H9 (cell line): ENCODE results near the gene ARFIP1. TPM values are rescaled to one million over a fixed set of nuclear protein-coding genes. Genes with fewer than 3 reads are reported as not detected.
A peak's percentile ranks its signal among the peaks of the same experiment; 100 is the strongest.

Experiments used
- DNase-seq: peaks from one replicate; pipeline ENCODE4 v3.0.0-alpha.2; 2017
- H2AFZ ChIP-seq: one replicate; pipeline ENCODE4 v1.6.1; 2013; ENCODE audit warnings: mild to moderate bottlenecking, low read length, control low read depth, moderate library complexity
- H2AK5ac ChIP-seq: 2 replicates; pipeline ENCODE4 v1.6.1; 2013; ENCODE audit warnings: low read length, control low read depth, mixed read lengths; ENCODE audit not compliant: insufficient read length
- H2BK120ac ChIP-seq: one replicate; pipeline ENCODE4 v1.6.1; 2013; ENCODE audit warnings: low read depth, mild to moderate bottlenecking, low read length, control low read depth, inconsistent platforms; ENCODE audit not compliant: poor library complexity, severe bottlenecking
- H2BK12ac ChIP-seq: 2 replicates; pipeline ENCODE4 v1.6.1; 2013; ENCODE audit warnings: low read length, control low read depth, mixed read lengths, low read depth; ENCODE audit not compliant: insufficient read length
- H2BK15ac ChIP-seq: 2 replicates; pipeline ENCODE4 v1.6.1; 2013; ENCODE audit warnings: low read depth, low read length, control low read depth
- H2BK20ac ChIP-seq: one replicate; pipeline ENCODE4 v1.6.1; 2013; ENCODE audit warnings: low read depth, mild to moderate bottlenecking, low read length, control low read depth, inconsistent platforms; ENCODE audit not compliant: poor library complexity, severe bottlenecking
- H2BK5ac ChIP-seq: 2 replicates; pipeline ENCODE4 v1.6.1; 2013; ENCODE audit warnings: low read length, control low read depth, mixed read lengths; ENCODE audit not compliant: insufficient read length
- H3K14ac ChIP-seq: 2 replicates; pipeline ENCODE4 v1.6.1; 2013; ENCODE audit warnings: low read length, control low read depth; ENCODE audit not compliant: insufficient read depth
- H3K18ac ChIP-seq: 2 replicates; pipeline ENCODE4 v1.6.1; 2013; ENCODE audit warnings: low read depth, mild to moderate bottlenecking, mixed read lengths, low read length, control low read depth; ENCODE audit not compliant: insufficient read length
- H3K23ac ChIP-seq: 2 replicates; pipeline ENCODE4 v1.6.1; 2013; ENCODE audit warnings: low read length, control low read depth, mixed read lengths, low read depth; ENCODE audit not compliant: insufficient read length
- H3K23me2 ChIP-seq: 2 replicates; pipeline ENCODE4 v1.6.1; 2013; ENCODE audit warnings: low read depth, mild to moderate bottlenecking, mixed read lengths, low read length, control low read depth; ENCODE audit not compliant: insufficient read length, poor library complexity, severe bottlenecking
- H3K27ac ChIP-seq: 2 replicates; pipeline ENCODE4 v1.5.1; 2013; ENCODE audit warnings: low read length, control low read depth, mixed read lengths, low read depth; ENCODE audit not compliant: insufficient read length
- H3K27me3 ChIP-seq: 2 replicates; pipeline ENCODE4 v1.6.1; 2013; ENCODE audit warnings: low read length, control low read depth, inconsistent platforms; ENCODE audit not compliant: insufficient read depth
- H3K4ac ChIP-seq: 2 replicates; pipeline ENCODE4 v1.6.1; 2013; ENCODE audit warnings: low read depth, mild to moderate bottlenecking, control low read depth, inconsistent platforms, low read length, moderate library complexity
- H3K4me1 ChIP-seq: 2 replicates; pipeline ENCODE4 v1.6.1; 2013; ENCODE audit warnings: low read length, control low read depth, inconsistent platforms; ENCODE audit not compliant: insufficient read depth
- H3K4me2 ChIP-seq: 2 replicates; pipeline ENCODE4 v1.6.1; 2013; ENCODE audit warnings: low read length, control low read depth, mixed read lengths; ENCODE audit not compliant: insufficient read length, insufficient read depth
- H3K56ac ChIP-seq: 2 replicates; pipeline ENCODE4 v1.6.1; 2013; ENCODE audit warnings: low read depth, mild to moderate bottlenecking, mixed read lengths, low read length, control low read depth; ENCODE audit not compliant: insufficient read length
- H3K79me1 ChIP-seq: 2 replicates; pipeline ENCODE4 v1.6.1; 2013; ENCODE audit warnings: low read depth, mild to moderate bottlenecking, moderate library complexity, low read length, control low read depth, inconsistent platforms; ENCODE audit not compliant: insufficient read depth, poor library complexity, severe bottlenecking
- H3K79me2 ChIP-seq: 2 replicates; pipeline ENCODE4 v1.6.1; 2013; ENCODE audit warnings: low read length, control low read depth, inconsistent platforms; ENCODE audit not compliant: insufficient read depth
- H3K9ac ChIP-seq: 2 replicates; pipeline ENCODE4 v1.6.1; 2013; ENCODE audit warnings: low read length, control low read depth, mixed read lengths; ENCODE audit not compliant: insufficient read length; ENCODE audit errors: extremely low read depth
- H3K9me3 ChIP-seq: one replicate; pipeline ENCODE4 v1.6.1; 2013; ENCODE audit warnings: low read depth, low read length, inconsistent platforms; ENCODE audit not compliant: control insufficient read depth
- H3T11ph ChIP-seq: one replicate; pipeline ENCODE4 v1.6.1; 2013; ENCODE audit warnings: mild to moderate bottlenecking, low read length, control low read depth, inconsistent platforms
- H4K20me1 ChIP-seq: one replicate; pipeline ENCODE4 v1.6.1; 2013; ENCODE audit not compliant: control insufficient read depth, insufficient read length, insufficient read depth
- H4K5ac ChIP-seq: 2 replicates; pipeline ENCODE4 v1.6.1; 2013; ENCODE audit warnings: low read depth, mild to moderate bottlenecking, mixed read lengths, low read length, control low read depth; ENCODE audit not compliant: insufficient read length
- H4K8ac ChIP-seq: replicated peaks from 2 replicates; pipeline ENCODE4 v1.6.1; 2013; ENCODE audit warnings: low read length, control low read depth, mixed read lengths, low read depth; ENCODE audit not compliant: insufficient read length
- H4K91ac ChIP-seq: 2 replicates; pipeline ENCODE4 v1.6.1; 2013; ENCODE audit warnings: low read depth, mild to moderate bottlenecking, moderate library complexity, mixed read lengths, low read length, control low read depth; ENCODE audit not compliant: insufficient read length
- H3K27ac Mint-ChIP-seq, 3 experiments: 2 replicates in 2 of 3; 3 replicates in 1 of 3; pipeline ENCODE4 v1.8.0; 2020 to 2021; ENCODE audit warnings: mixed read lengths in 3 of 3, mild to moderate bottlenecking in 1 of 3, moderate library complexity in 1 of 3
- H3K27me3 Mint-ChIP-seq: 2 replicates; pipeline ENCODE4 v1.8.0; 2021; ENCODE audit warnings: low read depth, mild to moderate bottlenecking, moderate library complexity, mixed read lengths
- H3K36me3 Mint-ChIP-seq, 3 experiments: 2 replicates in 2 of 3; 3 replicates in 1 of 3; pipeline ENCODE4 v1.8.0; 2020 to 2021; ENCODE audit warnings: low read depth in 3 of 3, mixed read lengths in 3 of 3; ENCODE audit not compliant: insufficient read depth in 1 of 3
- H3K4me1 Mint-ChIP-seq, 2 experiments: 2 replicates each; pipeline ENCODE4 v1.8.0; 2020; ENCODE audit warnings: mixed read lengths in 2 of 2
- H3K4me3 Mint-ChIP-seq, 2 experiments: 2 replicates in 1 of 2; 3 replicates in 1 of 2; pipeline ENCODE4 v1.8.0; 2020 to 2021; ENCODE audit warnings: mild to moderate bottlenecking in 2 of 2, mixed read lengths in 2 of 2, moderate library complexity in 1 of 2
- H3K9me3 Mint-ChIP-seq, 2 experiments: 2 replicates in 1 of 2; 3 replicates in 1 of 2; pipeline ENCODE4 v1.8.0; 2020; ENCODE audit warnings: mild to moderate bottlenecking in 2 of 2, mixed read lengths in 2 of 2, moderate library complexity in 1 of 2
- WGBS: extraction: QIAGEN DNeasy Blood & Tissue Kit; methylation state at CpG from one replicate; pipeline ENCODE4 v1.1.7; 2013; ENCODE audit warnings: missing lambda C conversion rate, low lambda C conversion rate, mixed read lengths; ENCODE audit not compliant: insufficient read length; ENCODE audit errors: extremely low coverage; 5-methylcytosine and 5-hydroxymethylcytosine counted together
- total RNA-seq: library from RNA; stranded (reverse); gene quantifications from 2 replicates; pipeline ENCODE4 v1.2.1, GENCODE V29; 2021
- TF ChIP-seq, protein P1 (sequence below): fragments of 200-600 bp; sonication (generic); conservative IDR thresholded peaks from 3 replicates; pipeline ENCODE4 v1.8.0; 2021; ENCODE audit warnings: antibody characterized with exemption, mild to moderate bottlenecking

The ARFIP1 gene
- total RNA-seq, 1 experiment from 2014 or later = 30.8 TPM

DNA sequence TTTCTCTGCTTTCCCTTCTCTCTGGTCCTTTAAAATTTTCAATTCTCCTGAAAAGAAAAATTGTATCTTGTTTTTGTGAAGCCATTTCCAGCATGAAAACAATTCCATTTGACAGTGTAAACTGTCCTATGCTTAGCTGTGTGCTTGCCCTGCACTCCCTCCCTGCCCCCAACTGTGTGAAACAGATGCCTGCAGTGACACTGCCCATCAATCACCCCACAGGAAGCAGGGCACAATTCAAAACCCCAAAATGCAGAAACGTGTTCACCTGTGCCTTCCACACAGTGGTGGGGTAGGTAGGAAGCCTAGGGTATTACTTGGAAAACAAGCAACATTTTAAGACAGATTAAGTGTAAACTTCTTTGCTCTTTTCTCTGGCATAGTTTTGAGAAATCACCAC lies 150.1 kb downstream of the ARFIP1 start:
- no peak for DNase-seq
- no CpG with 5 or more reads among the region's 1 CpG for WGBS
- H4K8ac ChIP-seq = no peak overlapping the region
- no peaks in the 10 kb centered on the region for H3K9me3 ChIP-seq
- peaks cover 0 to 4% of the 10 kb centered on the region in 2 experiments; a peak in 4 of 5 replicates for H3K9me3 Mint-ChIP-seq
- H2AK5ac ChIP-seq = no peak overlapping the region
- H3K4me3 Mint-ChIP-seq = peak overlapping the region; percentile 1 to 57; a peak in 4 of 5 replicates
- H3K14ac ChIP-seq = no peak overlapping the region
- H3K27me3 ChIP-seq = no peaks in the 10 kb centered on the region
- H4K5ac ChIP-seq = no peak overlapping the region
- H3K79me2 ChIP-seq = no peaks in the 10 kb centered on the region
- no peak overlapping the region for H2BK120ac ChIP-seq
- no peaks in the 10 kb centered on the region for H3K23me2 ChIP-seq
- peak overlapping the region; percentile 52 to 89 (median 57); a peak in 3 of 7 replicates for H3K27ac Mint-ChIP-seq
- peaks cover 16% of the 10 kb centered on the region; the same call in 1 of the 2 replicates for H3K4me1 ChIP-seq
- no peak overlapping the region for H3K4ac ChIP-seq
- no peak overlapping the region for H2BK5ac ChIP-seq
- TF ChIP-seq, protein P1, sequence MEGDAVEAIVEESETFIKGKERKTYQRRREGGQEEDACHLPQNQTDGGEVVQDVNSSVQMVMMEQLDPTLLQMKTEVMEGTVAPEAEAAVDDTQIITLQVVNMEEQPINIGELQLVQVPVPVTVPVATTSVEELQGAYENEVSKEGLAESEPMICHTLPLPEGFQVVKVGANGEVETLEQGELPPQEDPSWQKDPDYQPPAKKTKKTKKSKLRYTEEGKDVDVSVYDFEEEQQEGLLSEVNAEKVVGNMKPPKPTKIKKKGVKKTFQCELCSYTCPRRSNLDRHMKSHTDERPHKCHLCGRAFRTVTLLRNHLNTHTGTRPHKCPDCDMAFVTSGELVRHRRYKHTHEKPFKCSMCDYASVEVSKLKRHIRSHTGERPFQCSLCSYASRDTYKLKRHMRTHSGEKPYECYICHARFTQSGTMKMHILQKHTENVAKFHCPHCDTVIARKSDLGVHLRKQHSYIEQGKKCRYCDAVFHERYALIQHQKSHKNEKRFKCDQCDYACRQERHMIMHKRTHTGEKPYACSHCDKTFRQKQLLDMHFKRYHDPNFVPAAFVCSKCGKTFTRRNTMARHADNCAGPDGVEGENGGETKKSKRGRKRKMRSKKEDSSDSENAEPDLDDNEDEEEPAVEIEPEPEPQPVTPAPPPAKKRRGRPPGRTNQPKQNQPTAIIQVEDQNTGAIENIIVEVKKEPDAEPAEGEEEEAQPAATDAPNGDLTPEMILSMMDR = no peak
- no peak overlapping the region for H2BK12ac ChIP-seq
- no peak overlapping the region for H3K23ac ChIP-seq
- H3K27ac ChIP-seq = no peak overlapping the region
- H3K27me3 Mint-ChIP-seq = peaks cover 15% of the 10 kb centered on the region
- H2AFZ ChIP-seq = no peak overlapping the region
- no peak overlapping the region for H3T11ph ChIP-seq
- no peak overlapping the region for H2BK15ac ChIP-seq
- H2BK20ac ChIP-seq = no peak overlapping the region
- H3K36me3 Mint-ChIP-seq = peaks cover 0 to 11% (median 0%) of the 10 kb centered on the region in 3 experiments; a peak in 3 of 7 replicates
- H3K9ac ChIP-seq = no peak overlapping the region
- H4K91ac ChIP-seq = no peak overlapping the region
- H4K20me1 ChIP-seq = no peaks in the 10 kb centered on the region
- H3K79me1 ChIP-seq = no peaks in the 10 kb centered on the region
- H3K4me2 ChIP-seq = peak overlapping the region; percentile 40
- peaks cover 64 to 73% of the 10 kb centered on the region in 2 experiments for H3K4me1 Mint-ChIP-seq
- H3K56ac ChIP-seq = no peak overlapping the region
- H3K18ac ChIP-seq = no peak overlapping the region
